ENCODE measurements around the gene RANBP1. TPM values are rescaled to one million over a fixed set of nuclear protein-coding genes. Genes with fewer than 3 reads are reported as not detected.

Gene RANBP1
- total and polyA plus RNA-seq, 9 of the 15 experiments (the other 6 are each of a cell fraction or from before 2014, with no cell fraction given) = 162 to 2,891 (median 1,289) TPM

DNA sequence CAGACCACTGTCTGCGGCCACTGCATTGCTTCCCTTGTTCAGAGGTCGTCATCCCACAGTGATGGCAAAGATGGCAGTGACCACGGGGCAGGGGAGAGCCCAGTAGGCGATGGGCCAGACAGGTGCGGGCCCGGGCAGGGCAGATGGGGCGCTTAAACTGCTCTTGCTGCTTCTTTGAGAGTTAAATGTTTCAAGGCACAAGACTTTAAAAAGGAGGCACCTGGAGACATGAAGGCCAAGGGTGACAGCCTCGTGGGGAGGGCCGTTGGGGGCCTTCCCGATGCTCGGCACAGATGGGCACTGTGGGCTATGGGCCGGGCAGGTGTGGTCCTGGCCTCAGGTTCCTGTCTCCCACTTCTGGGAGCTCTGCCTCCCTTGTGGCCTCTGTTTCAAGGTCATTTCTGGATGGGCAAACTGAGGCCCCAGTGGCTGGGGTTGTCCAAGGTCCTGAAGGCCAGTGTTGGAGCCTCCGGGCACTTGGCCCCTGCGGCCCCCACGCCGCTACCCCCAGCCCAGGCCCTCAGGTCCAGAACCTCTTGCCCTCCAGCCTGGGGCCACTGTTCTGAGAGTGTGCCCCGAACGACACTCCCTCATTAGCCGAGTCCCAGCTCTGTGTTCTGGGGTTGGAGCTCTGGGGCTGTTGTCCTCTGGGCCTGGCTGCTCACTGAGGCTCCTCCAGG lies 51.9 kb downstream of the RANBP1 start (continued):
- no peak for TF ChIP-seq RBM34 (IDR thresholded peaks at IDR 0.05; ENCODE audit: borderline replicate concordance, insufficient read depth, low read length)
- TF ChIP-seq, protein P1, sequence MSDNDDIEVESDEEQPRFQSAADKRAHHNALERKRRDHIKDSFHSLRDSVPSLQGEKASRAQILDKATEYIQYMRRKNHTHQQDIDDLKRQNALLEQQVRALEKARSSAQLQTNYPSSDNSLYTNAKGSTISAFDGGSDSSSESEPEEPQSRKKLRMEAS (CRISPR knock-in tag; IDR thresholded peaks at IDR 0.05) = peak; percentile 27; the same call in 1 of the 2 replicates
- no peak; the same call in 1 of the 2 replicates for TF ChIP-seq CEBPG (CRISPR knock-in tag; IDR thresholded peaks at IDR 0.05)
- TF ChIP-seq CEBPG (tag; conservative IDR thresholded peaks at IDR 0.05 in 1 of 2, IDR thresholded peaks at IDR 0.05 in 1 of 2) = no peak
- TF ChIP-seq HNRNPL (IDR thresholded peaks at IDR 0.05; ENCODE audit: low read depth, low read length) = no peak
- no peak for TF ChIP-seq MAFG (tag; conservative IDR thresholded peaks at IDR 0.05)
- no peak for TF ChIP-seq MCM5 (IDR thresholded peaks at IDR 0.05; ENCODE audit: low read depth)
- TF ChIP-seq SRSF9 (IDR thresholded peaks at IDR 0.05; ENCODE audit: borderline replicate concordance, low read depth, low read length) = no peak
- TF ChIP-seq ZBTB1 (CRISPR knock-in tag; IDR thresholded peaks at IDR 0.05; ENCODE audit: borderline replicate concordance, low read depth) = 0 out of 2 replicates have a peak, but pooled peaks have one; percentile 41
- no peak for TF ChIP-seq TCF7 (IDR thresholded peaks at IDR 0.05; ENCODE audit: borderline replicate concordance)
- TF ChIP-seq PATZ1 (CRISPR knock-in tag; IDR thresholded peaks at IDR 0.05; ENCODE audit: borderline replicate concordance) = no peak
- no peak for TF ChIP-seq POLR2G (IDR thresholded peaks at IDR 0.05; ENCODE audit: low read depth, low read length)
- TF ChIP-seq, protein P2, sequence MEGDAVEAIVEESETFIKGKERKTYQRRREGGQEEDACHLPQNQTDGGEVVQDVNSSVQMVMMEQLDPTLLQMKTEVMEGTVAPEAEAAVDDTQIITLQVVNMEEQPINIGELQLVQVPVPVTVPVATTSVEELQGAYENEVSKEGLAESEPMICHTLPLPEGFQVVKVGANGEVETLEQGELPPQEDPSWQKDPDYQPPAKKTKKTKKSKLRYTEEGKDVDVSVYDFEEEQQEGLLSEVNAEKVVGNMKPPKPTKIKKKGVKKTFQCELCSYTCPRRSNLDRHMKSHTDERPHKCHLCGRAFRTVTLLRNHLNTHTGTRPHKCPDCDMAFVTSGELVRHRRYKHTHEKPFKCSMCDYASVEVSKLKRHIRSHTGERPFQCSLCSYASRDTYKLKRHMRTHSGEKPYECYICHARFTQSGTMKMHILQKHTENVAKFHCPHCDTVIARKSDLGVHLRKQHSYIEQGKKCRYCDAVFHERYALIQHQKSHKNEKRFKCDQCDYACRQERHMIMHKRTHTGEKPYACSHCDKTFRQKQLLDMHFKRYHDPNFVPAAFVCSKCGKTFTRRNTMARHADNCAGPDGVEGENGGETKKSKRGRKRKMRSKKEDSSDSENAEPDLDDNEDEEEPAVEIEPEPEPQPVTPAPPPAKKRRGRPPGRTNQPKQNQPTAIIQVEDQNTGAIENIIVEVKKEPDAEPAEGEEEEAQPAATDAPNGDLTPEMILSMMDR (IDR thresholded peaks at IDR 0.05 in 2 of 3, conservative IDR thresholded peaks at IDR 0.05 in 1 of 3; ENCODE audit: insufficient read depth in 2 of 3, low read depth in 1 of 3, low read length in 3 of 3) = no peak
- TF ChIP-seq PKNOX1 (IDR thresholded peaks at IDR 0.05) = no peak
- TF ChIP-seq, protein P3, sequence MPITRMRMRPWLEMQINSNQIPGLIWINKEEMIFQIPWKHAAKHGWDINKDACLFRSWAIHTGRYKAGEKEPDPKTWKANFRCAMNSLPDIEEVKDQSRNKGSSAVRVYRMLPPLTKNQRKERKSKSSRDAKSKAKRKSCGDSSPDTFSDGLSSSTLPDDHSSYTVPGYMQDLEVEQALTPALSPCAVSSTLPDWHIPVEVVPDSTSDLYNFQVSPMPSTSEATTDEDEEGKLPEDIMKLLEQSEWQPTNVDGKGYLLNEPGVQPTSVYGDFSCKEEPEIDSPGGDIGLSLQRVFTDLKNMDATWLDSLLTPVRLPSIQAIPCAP (CRISPR knock-in tag; IDR thresholded peaks at IDR 0.05; ENCODE audit: borderline replicate concordance) = no peak
- no peak for TF ChIP-seq ZNF766 (CRISPR knock-in tag; conservative IDR thresholded peaks at IDR 0.05)
- no peak for TF ChIP-seq L3MBTL2 (IDR thresholded peaks at IDR 0.05)
- TF ChIP-seq ZNF24 (IDR thresholded peaks at IDR 0.05) = no peak
- no peak for TF ChIP-seq ARID2 (IDR thresholded peaks at IDR 0.05)
- TF ChIP-seq, protein P4, sequence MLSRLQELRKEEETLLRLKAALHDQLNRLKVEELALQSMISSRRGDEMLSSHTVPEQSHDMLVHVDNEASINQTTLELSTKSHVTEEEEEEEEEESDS (CRISPR knock-in tag; IDR thresholded peaks at IDR 0.05) = no peak
- no peak for TF ChIP-seq ZNF696 (CRISPR knock-in tag; conservative IDR thresholded peaks at IDR 0.05)

Measured in K562 (cell line).